GM12872 (cell line): ENCODE measurements around the gene MRNIP.
A peak's percentile ranks its signal among the peaks of the same experiment; 100 is the strongest.

Source experiments
- CTCF ChIP-seq: IDR thresholded peaks from 3 replicates; pipeline ENCODE4 v1.5.1; 2011; ENCODE audit warnings: low read depth, mild to moderate bottlenecking, low read length, moderate library complexity; ENCODE audit not compliant: insufficient read depth

MRNIP gene

GRCh38 chr5:179819296-179820126 lies 39.1 kb downstream of the MRNIP start:
- TF ChIP-seq CTCF = no peak

GRCh38 chr5:179818746-179819295 lies 39.8 kb downstream of the MRNIP start:
- no peak for TF ChIP-seq CTCF

- no peak for TF ChIP-seq CTCF
These were observed 40.5 kb downstream of the MRNIP start for GRCh38 chr5:179817890-179818745.

- no peak for TF ChIP-seq CTCF
These were observed 41.2 kb downstream of the MRNIP start for GRCh38 chr5:179817470-179817840.

GRCh38 chr5:179816796-179817469 lies 41.7 kb downstream of the MRNIP start:
- 0 out of 3 replicates have a peak, but pooled peaks have one; percentile 16 for TF ChIP-seq CTCF

GRCh38 chr5:179816401-179816795 lies 42.2 kb downstream of the MRNIP start:
- TF ChIP-seq CTCF = no peak
